Activated CD4-positive, CD25-positive, alpha-beta regulatory T cell (primary cell): ENCODE data around the gene PFKL.
"Not testable (repeated sequence)": the region's sequence is repeated elsewhere in the genome, so short reads cannot be mapped to it uniquely, and the experiment has no call there.

ENCODE experiments used
- DNase-seq, 4 experiments: peaks; one replicate each; lab custom pipeline; 2025; lab: John Stamatoyannopoulos, UW

The PFKL gene

DNA sequence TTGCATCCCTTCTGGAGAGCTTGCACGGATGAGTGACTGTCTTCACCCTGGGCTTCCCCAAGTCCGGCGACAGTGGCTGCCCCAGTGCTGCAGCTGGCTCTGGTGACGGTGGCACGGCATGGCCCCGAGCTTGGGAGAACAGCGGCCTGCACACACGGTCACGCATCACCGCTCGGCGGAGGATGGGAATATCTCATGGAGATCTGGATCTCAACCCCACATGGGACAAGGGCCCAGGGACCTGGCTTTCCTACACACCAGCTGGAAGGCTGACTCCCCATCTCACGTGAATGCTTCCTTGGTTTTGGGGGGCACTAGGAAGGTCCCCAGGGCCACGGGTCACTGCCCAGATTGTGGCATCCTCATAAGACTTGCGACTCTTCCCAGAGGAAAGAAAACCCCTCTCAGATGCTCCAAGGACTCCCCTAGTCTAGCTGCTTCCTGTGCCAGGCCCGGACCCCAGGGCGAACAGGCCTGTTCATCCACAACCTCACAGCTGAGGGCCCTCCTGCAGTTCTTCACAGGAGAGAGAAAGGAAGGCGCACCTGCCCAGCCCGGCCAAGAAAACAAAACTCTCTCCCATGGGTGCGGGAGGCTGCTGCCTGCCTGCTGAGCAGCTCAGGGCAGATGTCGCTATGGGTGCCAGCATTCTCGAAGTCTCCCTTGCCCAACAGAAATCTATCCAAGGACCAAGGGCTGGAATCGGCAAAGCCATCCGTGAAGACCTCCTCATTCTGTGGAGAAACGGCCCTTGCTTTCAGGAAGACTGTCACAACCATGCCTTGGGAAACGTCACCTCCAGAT is 29.4 kb downstream of the PFKL start:
- no peak for DNase-seq

GRCh38 chr21:44329971-44330681 is 30.3 kb downstream of the PFKL start:
- no peak for DNase-seq

DNA sequence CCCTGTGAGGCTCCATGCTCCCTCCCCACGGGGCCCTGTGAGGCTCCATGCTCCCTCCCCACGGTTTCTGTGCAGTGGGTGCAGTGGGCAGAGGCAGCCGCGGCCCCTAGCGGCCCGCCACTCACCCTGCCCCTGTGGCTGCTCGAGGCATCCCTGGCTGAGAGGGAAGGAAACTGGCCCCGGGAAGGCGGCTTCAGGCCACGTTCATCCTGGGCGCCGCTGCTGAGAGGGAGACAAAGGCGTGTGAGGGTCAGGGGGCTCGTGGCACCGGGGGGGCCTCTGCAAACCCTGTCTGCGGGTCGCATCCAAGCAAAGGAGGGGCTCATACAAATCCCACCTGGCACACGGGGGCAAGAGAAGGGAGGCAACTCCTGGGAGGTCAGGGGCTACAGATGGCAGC is 30.8 kb downstream of the PFKL start:
- DNase-seq = no peak

GRCh38 chr21:44331209-44331608 is 31.4 kb downstream of the PFKL start:
- DNase-seq = no peak

DNA sequence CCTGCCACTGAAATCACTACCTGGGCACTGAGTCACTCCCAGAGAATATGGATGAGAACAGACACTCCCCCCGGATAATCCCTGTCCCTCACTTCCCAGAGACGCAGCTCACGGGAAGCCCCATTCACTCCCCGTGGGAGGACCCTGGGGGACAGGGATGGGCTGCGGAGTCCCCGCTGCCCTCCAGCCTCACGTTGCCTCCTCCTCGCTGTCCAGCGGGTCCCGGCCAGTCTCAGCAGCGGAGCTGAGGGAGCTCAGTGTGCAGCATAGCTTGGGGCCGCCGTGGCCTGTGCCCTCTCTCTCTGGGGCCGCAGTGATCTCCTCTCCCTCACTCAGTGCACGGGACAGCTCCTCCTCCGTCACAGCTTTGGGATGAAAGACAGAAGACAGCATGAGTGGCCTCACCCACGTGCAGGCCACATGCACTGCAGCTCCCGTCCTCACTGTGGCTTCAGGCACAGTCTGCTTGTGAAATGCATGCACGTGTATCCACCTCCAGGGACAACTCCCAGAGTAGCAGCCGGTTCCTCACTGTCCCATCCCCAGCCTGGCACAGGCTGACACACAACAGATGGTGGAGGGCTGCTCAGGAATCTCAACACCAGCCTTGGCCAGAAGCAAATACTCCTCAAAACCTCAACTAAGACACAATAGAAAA is 31.9 kb downstream of the PFKL start:
- DNase-seq = no peak

GRCh38 chr21:44332383-44332782 is 32.5 kb downstream of the PFKL start:
- DNase-seq = no peak

- DNase-seq = no peak
Observed at GRCh38 chr21:44332965-44333364, 33.1 kb downstream of the PFKL start.

- DNase-seq = no peak
Observed at GRCh38 chr21:44333509-44334328, 33.9 kb downstream of the PFKL start.

DNA sequence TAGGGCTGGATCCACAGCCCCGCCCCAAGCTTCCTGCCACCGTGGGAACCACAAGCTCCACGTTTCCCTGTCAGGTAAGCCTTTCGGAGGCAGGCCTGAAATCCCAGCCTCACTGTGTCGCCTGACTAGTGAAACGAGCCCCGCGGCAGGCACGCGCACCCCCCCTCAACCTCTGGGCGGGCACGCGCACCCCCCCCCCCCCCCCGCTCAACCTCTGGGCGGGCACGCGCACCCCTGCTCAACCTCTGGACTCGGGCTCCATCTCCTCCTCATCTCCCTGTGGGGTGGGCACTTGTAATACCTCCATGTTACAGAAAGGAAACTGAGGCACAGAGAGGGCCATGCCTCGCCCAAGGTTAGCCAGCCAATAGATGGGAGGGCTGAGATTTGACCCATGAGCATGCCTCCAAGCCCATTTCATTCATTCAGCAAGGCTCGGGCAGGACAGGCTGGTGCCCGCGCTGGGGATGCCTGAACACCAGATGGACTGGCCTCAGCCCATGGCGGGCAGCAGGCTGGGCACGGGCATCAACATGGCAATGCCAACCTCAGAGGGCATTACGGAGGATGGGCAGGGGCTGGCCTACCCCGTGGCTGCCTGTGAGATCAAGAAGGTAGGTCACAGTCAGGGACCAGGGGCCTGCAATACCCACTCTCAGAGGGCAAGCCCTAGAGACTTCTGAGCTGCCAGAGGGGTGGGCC is 34.6 kb downstream of the PFKL start:
- no peak for DNase-seq

DNA sequence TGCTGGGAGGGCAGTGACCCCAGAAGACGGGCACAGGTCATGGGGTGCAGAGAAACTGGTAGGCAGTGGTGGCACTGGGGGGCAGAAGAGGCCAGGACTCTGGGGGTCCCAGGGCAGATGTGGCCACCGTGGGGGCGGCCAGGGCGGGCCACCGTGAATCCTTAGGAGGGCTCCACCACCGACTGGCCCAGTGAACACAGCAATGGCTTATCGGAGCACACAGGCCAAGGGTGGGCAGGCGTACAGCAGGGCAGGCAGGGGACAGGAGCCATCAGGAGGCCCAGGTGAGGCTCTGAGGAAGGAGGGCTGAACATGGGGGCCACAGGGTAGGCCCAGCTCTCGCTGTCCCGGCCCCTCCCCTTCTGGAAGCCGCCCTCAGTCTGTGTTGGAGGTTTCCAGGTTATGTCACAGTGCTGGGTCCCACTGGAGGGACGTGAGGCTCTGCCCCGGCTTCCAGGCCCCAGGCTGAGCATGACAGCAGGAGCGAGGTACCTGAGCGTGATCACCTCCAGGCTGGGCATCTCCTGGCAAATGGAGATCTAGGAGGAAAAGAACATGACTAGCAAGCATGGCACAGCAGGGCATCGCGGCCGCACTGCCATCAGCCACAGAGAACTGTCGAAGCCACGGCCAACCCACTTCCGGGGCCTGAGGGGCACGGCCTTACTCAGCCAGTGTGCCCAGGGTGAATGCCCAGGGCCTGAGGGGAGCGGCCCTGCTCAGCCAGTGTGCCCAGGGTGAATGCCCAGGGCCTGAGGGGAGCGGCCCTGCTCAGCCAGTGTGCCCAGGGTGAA is 35.6 kb downstream of the PFKL start:
- no peak for DNase-seq

DNA sequence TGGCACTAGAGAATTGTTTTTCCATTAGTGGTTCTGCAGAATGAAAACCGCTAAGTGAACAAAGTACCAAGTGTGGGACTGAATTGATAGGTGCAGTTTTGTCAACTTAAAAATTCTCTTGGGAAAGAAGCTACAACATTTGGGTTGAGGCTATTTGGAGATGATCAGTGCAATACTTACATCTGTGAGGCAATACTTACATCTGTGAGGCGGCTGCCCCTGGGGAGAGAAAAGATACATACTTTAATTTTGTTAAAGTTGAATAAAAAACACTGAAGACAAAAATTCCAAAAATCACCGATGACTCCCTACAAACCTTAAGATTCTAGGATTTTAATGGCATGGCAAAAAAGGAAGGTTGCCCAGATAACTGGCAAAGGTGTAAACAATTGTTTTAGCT is 37.6 kb downstream of the PFKL start:
- DNase-seq = no peak

- DNase-seq = peak in 2 of 4 experiments; percentile 58 to 63
Observed at GRCh38 chr21:44337941-44338895, 38.4 kb downstream of the PFKL start.

DNA sequence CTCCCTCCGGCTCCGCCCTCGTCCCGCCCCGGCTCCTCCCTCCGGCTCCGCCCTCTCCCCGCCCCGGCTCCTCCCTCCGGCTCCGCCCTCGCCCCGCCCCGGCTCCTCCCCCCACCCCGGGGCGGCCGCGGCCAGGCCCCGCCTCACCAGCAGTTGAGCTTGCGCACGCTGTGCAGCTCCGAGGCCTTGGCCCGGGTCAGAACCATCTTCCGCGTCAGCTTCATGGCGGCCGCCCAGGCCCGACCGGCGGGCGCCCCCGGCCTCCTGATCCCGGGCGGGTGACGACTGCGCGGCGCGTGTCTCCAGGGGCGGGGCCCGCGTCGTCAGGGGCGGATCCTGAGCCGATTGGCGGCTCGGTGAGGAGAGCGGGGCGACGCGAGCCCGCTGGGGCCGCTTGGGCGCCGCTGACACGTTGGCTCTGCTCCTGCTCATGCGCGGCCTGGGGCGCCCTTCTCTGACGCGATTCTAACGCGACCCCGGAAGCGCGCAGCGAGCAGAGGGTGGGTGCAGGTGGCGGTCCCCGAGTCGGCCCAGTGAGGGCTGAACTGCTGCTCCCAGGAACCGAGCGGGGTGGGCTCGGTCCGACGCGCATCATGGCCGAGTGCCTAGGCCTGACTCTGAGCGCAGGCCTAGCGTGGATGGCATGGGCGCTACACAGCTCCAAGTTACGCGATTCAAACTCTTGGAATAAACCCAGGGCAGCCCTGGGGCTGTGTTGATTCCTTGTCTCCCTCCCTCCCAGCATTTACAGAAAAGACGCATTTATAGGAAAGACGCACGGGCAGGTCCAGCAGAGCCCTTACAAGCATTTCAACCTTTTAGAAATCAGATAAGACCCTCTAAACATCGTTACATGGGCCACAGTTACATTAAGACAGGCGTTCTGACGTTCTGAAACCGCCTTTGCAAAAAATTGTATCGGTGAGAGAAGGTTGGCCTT is 39.4 kb downstream of the PFKL start, which contains the start of gene CFAP410:
Gene CFAP410 (minus strand): TSS at position 420 of the 940 bp plus-strand sequence. CDS start 196 bp downstream, at position 224.
- DNase-seq = peak; percentile 89 to 93 (median 91)

GRCh38 chr21:44341726-44342458 is 42.0 kb downstream of the PFKL start:
- DNase-seq = not testable (repeated sequence)

DNA sequence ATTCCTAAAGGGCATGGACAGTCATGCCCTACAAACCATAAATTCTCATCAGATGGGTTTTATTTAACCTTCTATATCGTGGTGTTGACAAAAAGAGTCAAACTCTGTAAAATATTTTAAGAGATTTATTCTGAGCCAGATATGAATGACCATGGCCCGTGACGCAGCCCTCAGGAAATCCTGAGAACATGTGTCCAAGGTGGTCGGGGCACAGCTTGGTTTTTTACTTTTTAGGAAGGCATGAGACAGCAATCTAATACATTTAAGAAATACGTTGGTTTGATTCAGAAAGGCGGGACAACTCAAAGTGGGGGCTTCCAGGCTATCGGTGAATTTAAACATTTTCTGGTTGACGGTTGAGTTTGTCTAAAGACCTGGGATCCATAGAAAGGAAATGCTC is 43.1 kb downstream of the PFKL start:
- not testable (repeated sequence) for DNase-seq

DNA sequence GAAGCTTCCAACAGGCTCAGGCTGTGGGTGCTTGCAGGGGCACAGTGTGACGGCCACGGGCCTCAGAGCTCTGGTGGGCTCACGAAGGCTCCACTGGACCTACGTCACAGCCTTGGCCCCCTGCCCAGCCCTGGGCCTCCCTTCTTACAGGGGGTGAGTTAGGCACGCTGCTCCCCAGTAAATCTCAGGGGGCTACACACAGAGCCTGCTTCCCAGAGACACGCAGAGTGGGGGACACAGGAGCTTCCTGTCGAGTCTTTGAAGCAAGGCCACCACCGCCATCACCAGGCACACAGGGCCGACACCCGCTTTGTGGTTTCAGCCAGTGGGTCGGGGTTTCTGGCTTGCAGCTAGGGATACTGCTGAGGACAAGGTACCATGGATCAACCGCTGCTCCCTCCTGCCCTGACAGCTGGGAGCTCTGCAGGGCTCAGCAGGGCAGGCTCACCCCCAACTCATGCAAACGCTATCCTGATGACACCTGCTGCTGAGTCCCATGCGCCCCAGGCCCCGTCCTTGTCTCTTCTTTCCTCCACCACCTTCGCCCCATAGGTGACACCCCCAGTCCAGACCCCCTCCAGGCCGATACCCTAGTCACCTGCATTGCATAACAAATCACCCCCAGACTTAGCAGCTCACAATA is 44.8 kb downstream of the PFKL start:
- no peak for DNase-seq

- DNase-seq = no peak
Observed at GRCh38 chr21:44345495-44345894, 45.6 kb downstream of the PFKL start.
